ENCODE data around the gene ANKS1B.

DNA sequence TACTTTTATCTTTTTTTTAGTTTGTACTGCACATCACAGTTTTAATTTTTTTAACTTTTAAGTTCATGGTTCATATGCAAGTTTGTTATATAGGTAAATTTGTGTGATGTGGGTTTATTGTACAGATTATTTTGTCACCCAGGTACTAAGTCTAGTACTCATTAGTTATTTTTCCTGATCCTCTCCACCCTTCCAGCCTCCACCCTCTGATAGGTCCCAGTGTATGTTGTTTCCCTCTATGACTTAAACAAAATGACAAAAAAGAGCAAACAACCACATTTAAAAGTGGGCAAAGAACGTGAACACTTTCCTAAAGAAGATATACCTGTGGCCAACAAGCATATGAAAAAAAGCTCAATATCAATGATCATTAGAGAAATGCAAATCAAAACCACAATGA, 273.5 kb downstream of the ANKS1B start:
- TF ChIP-seq, protein P1, sequence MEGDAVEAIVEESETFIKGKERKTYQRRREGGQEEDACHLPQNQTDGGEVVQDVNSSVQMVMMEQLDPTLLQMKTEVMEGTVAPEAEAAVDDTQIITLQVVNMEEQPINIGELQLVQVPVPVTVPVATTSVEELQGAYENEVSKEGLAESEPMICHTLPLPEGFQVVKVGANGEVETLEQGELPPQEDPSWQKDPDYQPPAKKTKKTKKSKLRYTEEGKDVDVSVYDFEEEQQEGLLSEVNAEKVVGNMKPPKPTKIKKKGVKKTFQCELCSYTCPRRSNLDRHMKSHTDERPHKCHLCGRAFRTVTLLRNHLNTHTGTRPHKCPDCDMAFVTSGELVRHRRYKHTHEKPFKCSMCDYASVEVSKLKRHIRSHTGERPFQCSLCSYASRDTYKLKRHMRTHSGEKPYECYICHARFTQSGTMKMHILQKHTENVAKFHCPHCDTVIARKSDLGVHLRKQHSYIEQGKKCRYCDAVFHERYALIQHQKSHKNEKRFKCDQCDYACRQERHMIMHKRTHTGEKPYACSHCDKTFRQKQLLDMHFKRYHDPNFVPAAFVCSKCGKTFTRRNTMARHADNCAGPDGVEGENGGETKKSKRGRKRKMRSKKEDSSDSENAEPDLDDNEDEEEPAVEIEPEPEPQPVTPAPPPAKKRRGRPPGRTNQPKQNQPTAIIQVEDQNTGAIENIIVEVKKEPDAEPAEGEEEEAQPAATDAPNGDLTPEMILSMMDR (conservative IDR thresholded peaks at IDR 0.05; ENCODE audit: low read length) = no peak
- TF ChIP-seq EZH2phosphoT487 (IDR thresholded peaks at IDR 0.05; ENCODE audit: borderline replicate concordance) = no peak
